ENCODE data around the gene APBA2. TPM values are rescaled to one million over a fixed set of nuclear protein-coding genes. Genes with fewer than 3 reads are reported as not detected.
"Not testable (repeated sequence)": the region's sequence is repeated elsewhere in the genome, so short reads cannot be mapped to it uniquely, and the experiment has no call there.

The APBA2 gene
- 45.2 TPM for polyA plus RNA-seq (2012; ENCODE audit: insufficient read depth, insufficient read length, low read depth)

- Histone ChIP-seq H3K27me3 (no peaks in the 10 kb centered on the region), H3K4me1 (peaks cover 5% of the 10 kb centered on the region), H3K9me3 (no peaks in the 10 kb centered on the region), H3K4me3 (ENCODE audit: low read depth, low read length) (peak within 1 kb of the TSS; percentile 79), H3K36me3 (no peaks in the 10 kb centered on the region)
- DNase-seq, result peak; percentile 73
- TF ChIP-seq CTCF (IDR thresholded peaks at IDR 0.05; ENCODE audit: low read depth, low read length), result no peak
Measured at GRCh38 chr15:28885630-28886430, at the start of gene APBA2. TSS of gene APBA2 (plus strand) at chr15:28885974. CDS start at chr15:29053885, 167,911 bp downstream.

- not testable (repeated sequence) for H3K27me3 ChIP-seq; H3K4me1 ChIP-seq; H3K9me3 ChIP-seq; H3K4me3 ChIP-seq (ENCODE audit: low read depth, low read length); H3K36me3 ChIP-seq; DNase-seq
Measured at GRCh38 chr15:28840285-28840684, 45.5 kb upstream of the APBA2 start.

- not testable (repeated sequence) for DNase-seq; H3K4me1 ChIP-seq; H3K4me3 ChIP-seq (ENCODE audit: low read depth, low read length); H3K9me3 ChIP-seq; H3K27me3 ChIP-seq; H3K36me3 ChIP-seq
Measured at GRCh38 chr15:28842210-28842609, 43.6 kb upstream of the APBA2 start.

GRCh38 chr15:28843520-28843919, 42.3 kb upstream of the APBA2 start:
- not testable (repeated sequence) for H3K27me3 ChIP-seq; H3K4me1 ChIP-seq; H3K4me3 ChIP-seq (ENCODE audit: low read depth, low read length); H3K9me3 ChIP-seq; H3K36me3 ChIP-seq; DNase-seq

- H3K4me1 ChIP-seq; H3K27me3 ChIP-seq; DNase-seq; H3K36me3 ChIP-seq; H3K9me3 ChIP-seq; H3K4me3 ChIP-seq (ENCODE audit: low read depth, low read length): not testable (repeated sequence)
Measured at GRCh38 chr15:28844147-28844546, 41.6 kb upstream of the APBA2 start.

DNA sequence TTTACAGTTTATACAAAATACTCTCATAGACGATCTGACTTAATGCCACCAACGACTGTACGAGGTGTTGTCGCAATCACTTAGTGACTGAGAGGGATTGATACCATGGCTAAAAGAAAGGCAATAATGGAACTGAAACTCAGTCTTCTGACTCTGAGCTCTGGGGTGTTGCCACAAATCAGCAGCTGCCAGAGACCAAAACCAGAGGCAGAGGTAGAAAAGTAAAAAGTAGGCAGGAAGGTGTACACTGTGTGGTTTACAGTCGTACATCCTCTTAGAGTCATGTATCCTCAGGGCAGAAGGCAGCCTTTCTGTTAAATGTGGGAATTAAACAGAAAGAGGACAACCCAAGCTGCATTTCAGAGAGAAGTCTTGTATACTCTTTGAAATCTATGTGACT, 38.5 kb upstream of the APBA2 start:
- H3K4me3 ChIP-seq (ENCODE audit: low read depth, low read length); H3K9me3 ChIP-seq; DNase-seq; H3K27me3 ChIP-seq; H3K36me3 ChIP-seq; H3K4me1 ChIP-seq: not testable (repeated sequence)

- not testable (repeated sequence) for H3K9me3 ChIP-seq
Measured at GRCh38 chr15:28847959-28848358, 37.8 kb upstream of the APBA2 start.

GRCh38 chr15:28848521-28848920, 37.3 kb upstream of the APBA2 start, which contains the start of gene GOLGA6L7:
TSS of gene GOLGA6L7 (minus strand) at chr15:28848644. CDS start at chr15:28848549, 95 bp downstream.
- not testable (repeated sequence) for H3K4me1 ChIP-seq; H3K27me3 ChIP-seq; H3K36me3 ChIP-seq; H3K9me3 ChIP-seq; H3K4me3 ChIP-seq (ENCODE audit: low read depth, low read length)
- peak; percentile 54 for DNase-seq

More at GRCh38 chr15:28847959-28848358, 37.8 kb upstream of the APBA2 start:
- not testable (repeated sequence) for H3K4me1 ChIP-seq; DNase-seq; H3K4me3 ChIP-seq (ENCODE audit: low read depth, low read length); H3K36me3 ChIP-seq; H3K27me3 ChIP-seq

DNA sequence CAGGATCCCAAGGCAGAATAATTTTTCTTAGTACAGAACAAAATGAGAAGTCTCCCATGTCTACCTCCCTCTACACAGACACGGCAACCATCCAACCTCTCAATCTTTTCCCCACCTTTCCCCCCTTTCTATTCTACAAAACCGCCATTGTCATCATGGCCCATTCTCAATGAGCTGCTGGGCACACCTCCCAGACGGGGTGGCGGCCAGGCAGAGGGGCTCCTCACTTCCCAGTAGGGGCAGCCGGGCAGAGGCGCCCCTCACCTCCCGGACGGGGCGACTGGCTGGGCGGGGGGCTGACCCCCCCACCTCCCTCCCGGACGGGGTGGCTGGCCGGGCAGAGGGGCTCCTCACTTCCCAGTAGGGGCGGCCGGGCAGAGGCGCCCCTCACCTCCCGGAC, 36.5 kb upstream of the APBA2 start:
- not testable (repeated sequence) for H3K9me3 ChIP-seq; H3K4me1 ChIP-seq; H3K27me3 ChIP-seq; DNase-seq; H3K36me3 ChIP-seq; H3K4me3 ChIP-seq (ENCODE audit: low read depth, low read length)

- H3K4me1 ChIP-seq; H3K9me3 ChIP-seq; H3K4me3 ChIP-seq (ENCODE audit: low read depth, low read length); DNase-seq; H3K27me3 ChIP-seq; H3K36me3 ChIP-seq: not testable (repeated sequence)
Measured at GRCh38 chr15:28849766-28850165, 36.0 kb upstream of the APBA2 start.

DNA sequence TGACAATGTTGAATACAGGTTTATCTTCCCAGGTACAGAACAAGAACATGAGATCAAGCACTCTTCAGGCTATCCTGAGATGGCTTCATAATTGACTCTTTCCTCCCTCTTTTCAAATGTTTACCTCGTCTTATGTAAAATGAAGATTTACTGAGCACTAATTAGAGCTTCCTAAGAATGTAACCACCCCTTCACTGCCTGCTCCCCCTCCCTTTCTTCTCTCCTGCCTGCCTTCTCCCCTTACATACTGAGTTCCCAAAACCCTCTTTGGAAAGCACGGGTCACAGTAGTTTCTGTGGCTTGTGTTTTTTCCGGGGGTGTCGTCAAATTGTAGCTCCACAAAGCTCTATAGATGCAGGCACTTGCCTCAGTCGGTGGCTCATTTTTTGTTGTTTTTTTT, 32.1 kb upstream of the APBA2 start:
- not testable (repeated sequence) for H3K4me1 ChIP-seq; H3K27me3 ChIP-seq; H3K9me3 ChIP-seq; H3K4me3 ChIP-seq (ENCODE audit: low read depth, low read length); DNase-seq; H3K36me3 ChIP-seq

DNA sequence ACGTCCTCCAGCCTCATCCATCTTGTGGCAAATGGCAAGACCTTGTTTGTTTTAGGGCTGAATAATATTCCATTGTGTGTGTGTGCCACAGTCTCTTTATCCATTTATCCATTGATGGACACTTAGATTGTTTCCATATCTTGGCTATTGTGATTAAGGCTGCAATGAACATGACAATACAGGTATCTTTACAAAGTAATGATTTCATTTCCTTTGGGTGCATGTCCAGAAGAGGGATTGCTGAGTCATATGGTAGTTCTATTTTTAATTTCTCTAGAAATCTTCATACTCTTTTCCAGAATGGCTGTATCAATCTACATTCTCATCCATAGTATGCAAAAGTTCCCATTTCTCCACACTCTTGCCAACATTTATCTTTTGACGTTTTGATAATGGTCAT, 31.2 kb upstream of the APBA2 start:
- not testable (repeated sequence) for H3K27me3 ChIP-seq; H3K4me3 ChIP-seq (ENCODE audit: low read depth, low read length); H3K36me3 ChIP-seq; H3K4me1 ChIP-seq; DNase-seq; H3K9me3 ChIP-seq

Data from BE2C (cell line).